Measurements from ENCODE around the gene DNM1.

DNM1 gene

GRCh38 chr9:128304136-128304970 is 101.2 kb downstream of the DNM1 start:
- no peak for FAIRE-seq
- DNase-seq (ENCODE audit: insufficient read length, low spot score): no peak

All from GM19239 (cell line).